HG03060 (cell line): Measurements from ENCODE around the gene SEMA4C.
A peak's percentile ranks its signal among the peaks of the same experiment; 100 is the strongest.
"Not testable (repeated sequence)": the region's sequence is repeated elsewhere in the genome, so short reads cannot be mapped to it uniquely, and the experiment has no call there.

Experiments
- ATAC-seq: cut with Tn5 transposase; IDR thresholded peaks from one replicate; pipeline ENCODE4 v1.9.1; 2021; ENCODE audit warnings: low read depth, moderate number of reproducible peaks; ENCODE audit not compliant: unreplicated experiment

SEMA4C gene

GRCh38 chr2:96868555-96869280 lies 1.2 kb downstream of the SEMA4C start:
- no peak for ATAC-seq

DNA sequence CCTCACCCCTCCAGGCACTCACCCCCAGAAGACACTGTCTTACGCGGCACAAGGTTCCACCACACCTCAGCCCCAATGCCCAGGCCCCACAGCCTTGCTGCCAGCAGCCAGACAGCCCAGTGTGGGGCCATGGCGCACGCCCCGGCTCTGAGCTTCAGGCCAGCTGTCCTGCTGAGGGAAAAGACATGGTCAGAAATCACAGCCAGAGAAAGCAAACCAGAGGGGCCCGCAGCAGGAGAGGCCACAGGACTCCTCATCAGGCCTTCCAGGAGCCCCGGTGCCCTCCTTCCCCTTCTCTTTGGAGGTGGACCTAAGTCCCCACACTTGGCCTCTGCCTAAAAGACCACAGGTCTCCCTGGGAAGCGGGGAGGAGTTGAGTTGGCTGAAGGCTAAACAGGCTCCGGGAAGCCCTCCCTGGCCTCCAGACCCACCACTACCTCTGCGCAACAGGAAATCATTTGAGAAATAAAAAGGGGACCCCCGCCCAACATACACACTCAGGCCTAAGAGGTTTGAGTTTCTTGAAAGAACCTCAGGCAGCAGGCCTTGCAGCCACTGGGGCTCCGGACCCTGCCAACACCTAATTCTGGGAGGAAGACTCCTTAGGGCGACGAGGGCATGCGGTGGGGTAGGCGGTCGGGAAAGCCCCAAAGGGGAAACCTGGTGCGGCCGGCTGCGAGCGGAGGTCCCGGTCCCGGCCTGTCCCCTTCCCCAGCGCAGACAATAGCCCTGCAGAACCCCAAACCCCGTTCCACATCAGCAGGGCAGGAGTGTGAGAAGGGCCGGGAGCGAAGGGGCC lies 1.9 kb downstream of the SEMA4C start:
- no peak for ATAC-seq

DNA sequence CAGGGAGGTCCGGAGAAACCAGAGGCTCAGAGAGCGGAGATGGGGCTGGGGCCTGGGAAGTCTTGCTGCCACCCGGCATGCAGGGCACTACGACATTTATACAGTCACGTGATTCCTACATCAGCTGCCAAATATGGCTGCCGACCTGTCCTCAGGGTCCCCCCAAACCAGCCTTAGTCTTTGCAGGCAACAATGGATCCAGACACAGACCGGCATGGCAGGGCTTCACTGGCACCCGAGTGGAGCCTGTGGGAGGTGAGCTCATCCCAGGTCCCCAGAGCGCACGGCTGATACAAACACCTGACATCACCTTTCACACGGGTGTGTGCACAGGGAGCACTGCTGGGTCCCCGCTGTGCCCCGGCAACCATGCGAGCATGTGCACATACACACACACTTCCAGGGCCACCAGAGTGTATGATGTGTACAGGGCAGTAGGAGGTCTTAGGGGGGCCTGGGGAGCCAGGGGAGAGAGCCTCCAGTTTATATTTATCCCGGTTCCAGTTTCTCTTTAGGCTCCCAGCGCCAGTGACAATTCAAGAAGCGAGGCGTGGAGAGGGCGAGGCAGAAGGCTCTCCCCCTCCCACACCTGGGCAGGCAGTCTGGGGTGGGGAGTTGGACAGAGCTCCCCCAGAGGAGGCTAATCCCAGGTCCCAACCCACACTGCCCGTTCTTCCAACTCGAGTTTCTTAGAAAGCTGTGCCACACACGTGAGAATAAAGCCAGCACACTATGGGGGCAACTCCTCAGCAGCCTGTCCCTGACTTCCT lies 2.7 kb downstream of the SEMA4C start:
- ATAC-seq, result no peak

GRCh38 chr2:96866586-96866985 lies 3.3 kb downstream of the SEMA4C start:
- ATAC-seq, result no peak

GRCh38 chr2:96866149-96866548 lies 3.7 kb downstream of the SEMA4C start:
- ATAC-seq, result no peak

GRCh38 chr2:96865654-96866053 lies 4.2 kb downstream of the SEMA4C start:
- ATAC-seq, result no peak

- ATAC-seq, result no peak
These were observed 5.4 kb downstream of the SEMA4C start for GRCh38 chr2:96864343-96865091.

- ATAC-seq, result no peak
These were observed 6.1 kb downstream of the SEMA4C start for GRCh38 chr2:96863575-96864342.

- not testable (repeated sequence) for ATAC-seq
These were observed 6.8 kb downstream of the SEMA4C start for GRCh38 chr2:96863056-96863455.

DNA sequence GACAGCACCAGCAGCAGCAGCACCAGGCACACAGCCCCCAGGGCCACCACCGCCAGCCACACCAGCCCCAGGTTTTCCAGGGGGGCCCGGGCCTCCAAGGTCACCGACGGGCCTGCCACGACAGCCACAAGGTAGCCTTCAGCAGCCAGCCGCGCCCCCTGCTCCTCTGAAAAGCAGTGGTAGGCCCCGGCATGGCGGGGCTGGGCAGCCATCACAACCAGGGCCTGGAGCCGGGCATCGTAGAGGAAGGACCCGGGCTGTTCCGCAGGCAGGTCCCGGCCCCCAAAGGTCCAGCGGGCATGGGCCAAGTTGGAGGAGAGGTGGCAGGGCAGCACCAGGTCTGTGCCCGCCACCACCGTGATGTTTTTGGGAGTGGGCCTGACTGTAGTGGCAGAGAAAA lies 8.8 kb downstream of the SEMA4C start:
- ATAC-seq, result no peak

DNA sequence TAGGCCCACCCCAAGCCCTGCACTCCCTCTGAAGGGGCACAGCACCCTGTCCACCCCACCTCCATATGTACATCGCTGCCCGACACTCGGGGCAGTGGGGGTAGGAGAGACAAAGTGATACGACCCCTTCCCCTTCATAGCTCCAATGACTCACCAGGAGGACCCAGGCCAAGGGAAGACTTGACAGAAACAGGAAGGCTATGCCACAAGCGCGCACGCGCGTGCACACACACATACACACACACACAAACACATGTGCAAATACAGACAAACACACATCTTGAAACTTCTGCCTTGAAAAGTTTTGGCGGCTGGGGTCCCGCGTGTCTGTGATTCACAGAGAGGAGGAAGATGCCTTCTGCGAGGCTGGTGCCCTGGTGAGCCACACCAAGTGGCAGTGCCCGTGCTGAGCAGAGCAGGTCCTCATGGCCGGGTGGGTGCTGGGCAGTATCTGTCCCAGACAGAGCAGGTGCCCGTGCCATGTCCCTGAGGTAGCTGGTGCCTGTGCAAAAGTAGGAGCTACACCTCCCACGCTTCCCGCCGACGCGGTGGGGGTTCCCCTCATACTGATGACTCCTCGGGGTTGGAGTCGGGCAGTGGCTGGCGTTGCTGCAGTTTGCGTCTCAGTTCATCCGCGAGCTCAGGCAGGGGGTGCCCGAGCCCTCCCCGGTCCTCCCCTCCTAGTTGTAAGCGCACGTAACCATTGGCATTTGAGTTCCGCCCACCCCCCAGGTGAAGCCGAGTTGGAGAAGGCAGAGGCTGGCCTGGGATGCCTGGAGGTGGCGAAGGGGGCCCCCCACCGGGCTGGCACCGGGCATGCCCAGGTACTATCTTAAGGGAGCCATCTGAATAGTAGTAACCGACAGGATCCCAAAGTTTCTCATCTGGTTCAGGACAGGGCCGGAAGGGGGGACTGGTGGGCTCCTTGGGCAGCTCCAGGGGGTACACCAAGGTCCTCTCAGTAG lies 9.5 kb downstream of the SEMA4C start:
- no peak for ATAC-seq

GRCh38 chr2:96859681-96860064 lies 10.2 kb downstream of the SEMA4C start:
- ATAC-seq, result no peak

GRCh38 chr2:96859099-96859649 lies 10.7 kb downstream of the SEMA4C start:
- no peak for ATAC-seq

- peak; percentile 87 for ATAC-seq
These were observed 12.1 kb downstream of the SEMA4C start, which contains the start of gene ANKRD39 for GRCh38 chr2:96857667-96858372. Gene ANKRD39 (minus strand): TSS chr2:96858016. CDS start chr2:96857987, 29 bp downstream.

GRCh38 chr2:96856776-96857666 lies 12.9 kb downstream of the SEMA4C start:
- no peak for ATAC-seq

GRCh38 chr2:96853321-96853720 lies 16.6 kb downstream of the SEMA4C start:
- no peak for ATAC-seq

GRCh38 chr2:96852667-96853066 lies 17.2 kb downstream of the SEMA4C start:
- ATAC-seq, result no peak
